GM23338 (cell line): ENCODE results near the gene PRMT1.

Experiments
- CREB1 ChIP-seq: fragments of 250-450 bp; sonication (Bioruptor Pico); IDR thresholded peaks from 2 replicates; pipeline ENCODE4 v1.5.0; 2020; ENCODE audit warnings: low read depth, mild to moderate bottlenecking, moderate library complexity
- EZH2 ChIP-seq: fragments of 200-600 bp; sonication (generic); IDR thresholded peaks from one replicate; pipeline ENCODE4 v1.8.0; 2017; ENCODE audit warnings: antibody characterized with exemption, mild to moderate bottlenecking, low read depth; ENCODE audit not compliant: unreplicated experiment
- EZH2phosphoT487 ChIP-seq: fragments of 200-600 bp; sonication (generic); IDR thresholded peaks from one replicate; pipeline ENCODE4 v1.8.1; 2018; ENCODE audit warnings: antibody characterized with exemption; ENCODE audit not compliant: unreplicated experiment
- POLR2AphosphoS5 ChIP-seq: IDR thresholded peaks from 2 replicates; pipeline ENCODE4 v1.6.1; 2016; ENCODE audit warnings: antibody characterized with exemption, low read depth
- ZNF331 ChIP-seq: fragments of 250-450 bp; sonication (Bioruptor Pico); IDR thresholded peaks from 2 replicates; pipeline ENCODE4 v1.5.0; 2020; ENCODE audit warnings: low read depth, mild to moderate bottlenecking, moderate library complexity
- TF ChIP-seq, protein P1 (sequence below), 2 experiments: fragments of 200-600 bp in 1 of 2; sonication (generic) in 1 of 2; conservative IDR thresholded peaks; 2 replicates each; pipeline versions ENCODE4 v1.5.1 to v1.6.1; 2016 to 2017; ENCODE audit warnings: antibody characterized with exemption in 2 of 2, low read depth in 2 of 2, mild to moderate bottlenecking in 2 of 2, moderate library complexity in 1 of 2
- TF ChIP-seq, protein P2 (sequence below): IDR thresholded peaks from one replicate; pipeline ENCODE4 v1.6.1; 2018; ENCODE audit warnings: antibody characterized with exemption; ENCODE audit not compliant: unreplicated experiment

DNA sequence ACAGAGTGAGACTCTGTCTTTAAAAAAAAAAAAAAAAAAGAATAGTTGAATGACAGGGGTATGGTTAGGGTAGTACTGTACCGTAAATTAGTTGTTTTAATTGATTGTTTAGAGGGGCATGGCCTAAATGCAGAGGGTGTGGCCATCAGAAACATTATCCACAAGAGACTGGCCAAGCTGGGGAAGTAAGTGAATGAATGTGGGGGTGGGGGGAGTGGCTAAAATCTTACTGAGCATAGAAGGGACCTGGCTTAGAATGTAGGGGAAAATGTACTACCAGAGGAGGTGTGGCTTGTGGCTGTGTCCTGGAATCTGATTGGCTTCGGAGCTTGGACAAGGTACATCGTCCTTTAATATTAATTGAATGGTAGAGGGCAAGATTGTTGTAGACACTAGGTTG is 7.6 kb upstream of the PRMT1 start:
- TF ChIP-seq, protein P1, sequence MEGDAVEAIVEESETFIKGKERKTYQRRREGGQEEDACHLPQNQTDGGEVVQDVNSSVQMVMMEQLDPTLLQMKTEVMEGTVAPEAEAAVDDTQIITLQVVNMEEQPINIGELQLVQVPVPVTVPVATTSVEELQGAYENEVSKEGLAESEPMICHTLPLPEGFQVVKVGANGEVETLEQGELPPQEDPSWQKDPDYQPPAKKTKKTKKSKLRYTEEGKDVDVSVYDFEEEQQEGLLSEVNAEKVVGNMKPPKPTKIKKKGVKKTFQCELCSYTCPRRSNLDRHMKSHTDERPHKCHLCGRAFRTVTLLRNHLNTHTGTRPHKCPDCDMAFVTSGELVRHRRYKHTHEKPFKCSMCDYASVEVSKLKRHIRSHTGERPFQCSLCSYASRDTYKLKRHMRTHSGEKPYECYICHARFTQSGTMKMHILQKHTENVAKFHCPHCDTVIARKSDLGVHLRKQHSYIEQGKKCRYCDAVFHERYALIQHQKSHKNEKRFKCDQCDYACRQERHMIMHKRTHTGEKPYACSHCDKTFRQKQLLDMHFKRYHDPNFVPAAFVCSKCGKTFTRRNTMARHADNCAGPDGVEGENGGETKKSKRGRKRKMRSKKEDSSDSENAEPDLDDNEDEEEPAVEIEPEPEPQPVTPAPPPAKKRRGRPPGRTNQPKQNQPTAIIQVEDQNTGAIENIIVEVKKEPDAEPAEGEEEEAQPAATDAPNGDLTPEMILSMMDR (conservative IDR thresholded peaks at IDR 0.05; ENCODE audit: low read depth in 2 of 2), result no peak
- TF ChIP-seq, protein P2, sequence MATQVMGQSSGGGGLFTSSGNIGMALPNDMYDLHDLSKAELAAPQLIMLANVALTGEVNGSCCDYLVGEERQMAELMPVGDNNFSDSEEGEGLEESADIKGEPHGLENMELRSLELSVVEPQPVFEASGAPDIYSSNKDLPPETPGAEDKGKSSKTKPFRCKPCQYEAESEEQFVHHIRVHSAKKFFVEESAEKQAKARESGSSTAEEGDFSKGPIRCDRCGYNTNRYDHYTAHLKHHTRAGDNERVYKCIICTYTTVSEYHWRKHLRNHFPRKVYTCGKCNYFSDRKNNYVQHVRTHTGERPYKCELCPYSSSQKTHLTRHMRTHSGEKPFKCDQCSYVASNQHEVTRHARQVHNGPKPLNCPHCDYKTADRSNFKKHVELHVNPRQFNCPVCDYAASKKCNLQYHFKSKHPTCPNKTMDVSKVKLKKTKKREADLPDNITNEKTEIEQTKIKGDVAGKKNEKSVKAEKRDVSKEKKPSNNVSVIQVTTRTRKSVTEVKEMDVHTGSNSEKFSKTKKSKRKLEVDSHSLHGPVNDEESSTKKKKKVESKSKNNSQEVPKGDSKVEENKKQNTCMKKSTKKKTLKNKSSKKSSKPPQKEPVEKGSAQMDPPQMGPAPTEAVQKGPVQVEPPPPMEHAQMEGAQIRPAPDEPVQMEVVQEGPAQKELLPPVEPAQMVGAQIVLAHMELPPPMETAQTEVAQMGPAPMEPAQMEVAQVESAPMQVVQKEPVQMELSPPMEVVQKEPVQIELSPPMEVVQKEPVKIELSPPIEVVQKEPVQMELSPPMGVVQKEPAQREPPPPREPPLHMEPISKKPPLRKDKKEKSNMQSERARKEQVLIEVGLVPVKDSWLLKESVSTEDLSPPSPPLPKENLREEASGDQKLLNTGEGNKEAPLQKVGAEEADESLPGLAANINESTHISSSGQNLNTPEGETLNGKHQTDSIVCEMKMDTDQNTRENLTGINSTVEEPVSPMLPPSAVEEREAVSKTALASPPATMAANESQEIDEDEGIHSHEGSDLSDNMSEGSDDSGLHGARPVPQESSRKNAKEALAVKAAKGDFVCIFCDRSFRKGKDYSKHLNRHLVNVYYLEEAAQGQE, result no peak
- TF ChIP-seq EZH2, result no peak
- TF ChIP-seq EZH2phosphoT487, result no peak
- TF ChIP-seq POLR2AphosphoS5, result no peak
- no peak for TF ChIP-seq ZNF331
- TF ChIP-seq CREB1, result no peak
